Measurements from ENCODE around the gene PMVK. TPM values are rescaled to one million over a fixed set of nuclear protein-coding genes. Genes with fewer than 3 reads are reported as not detected.

Gene PMVK
- total and polyA plus RNA-seq, 10 of the 15 experiments (the other 5 are each of a cell fraction or from before 2014, with no cell fraction given): 6.0 to 121 (median 49.4) TPM

DNA sequence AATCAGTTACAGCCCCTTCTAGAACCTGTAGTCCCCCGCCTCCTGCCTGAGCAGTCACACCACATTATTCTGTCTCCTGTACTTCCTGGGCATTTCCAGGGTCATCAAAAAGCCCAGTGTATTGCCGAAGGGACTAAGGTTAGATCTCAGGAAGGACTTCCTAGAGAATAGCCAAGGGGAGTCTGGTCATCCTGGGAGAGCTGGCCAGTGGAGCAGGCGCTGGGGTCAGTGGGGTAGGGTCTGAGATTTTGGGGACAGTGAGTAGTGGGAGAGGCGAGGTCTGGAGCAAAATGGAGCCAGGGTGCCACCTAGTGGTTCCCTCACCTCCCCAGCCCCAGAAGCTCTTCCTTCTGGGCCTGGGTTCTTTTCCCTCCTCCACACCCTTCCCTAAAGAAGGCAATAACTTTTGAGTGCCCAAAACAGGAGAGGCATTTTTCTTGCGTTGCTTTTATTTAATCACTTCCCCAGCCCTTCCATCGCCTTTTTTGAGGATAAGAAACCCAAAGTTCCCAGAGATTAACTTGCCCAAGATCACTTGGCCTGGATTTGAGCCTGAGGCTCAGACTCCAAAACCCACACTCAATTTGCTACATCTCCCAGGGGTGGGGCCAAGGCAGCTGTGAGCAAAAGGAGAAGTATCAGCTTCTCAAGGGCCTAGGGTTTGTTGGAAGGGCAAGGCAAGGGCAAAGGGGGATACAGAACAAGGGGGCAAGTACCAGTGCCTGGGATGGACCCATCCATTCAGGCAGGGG, 7.3 kb upstream of the PMVK start:
- ChIA-PET POLR2A (interaction anchor here (0.6 to 3.4 kb wide), 12 partner anchors 8 to 1824 kb away, joined by 3 to 19 read pairs (median 4); partner anchors contain the start of genes PMVK, PYGO2, UBE2Q1 and ZBTB7B), CTCF (interaction anchor here (0.5 to 2.2 kb wide), 21 partner anchors 18 to 317 kb away, joined by 3 to 16 read pairs (median 4); partner anchors contain the start of genes LENEP and PYGO2), SMC1A (ENCODE audit: uncharacterized antibody, unreplicated experiment) (interaction anchor here (0.7 to 2.1 kb wide), 14 partner anchors 15 to 464 kb away, joined by 3 to 8 read pairs (median 4); partner anchors contain the start of gene ADAM15), RAD21 (ENCODE audit: unreplicated experiment) (interaction anchor here (0.6 to 2.6 kb wide), 17 partner anchors 8 to 540 kb away, joined by 3 to 13 read pairs (median 4); partner anchors contain the start of genes PMVK, PYGO2 and SHC1)
- ATAC-seq (peak; percentile 37), FAIRE-seq (no peak), DNase-seq (ENCODE audit: low read depth, low spot score) (no peak)
- Histone ChIP-seq H3K4me2 (ENCODE audit: control insufficient read depth, insufficient read depth) (peak overlapping the region; percentile 100), H3K27ac (ENCODE audit: control insufficient read depth, insufficient read depth) (peak overlapping the region; percentile 100), H3K27me3 (replicated peaks in 1 of 2; ENCODE audit: control insufficient read depth in 2 of 2, insufficient read depth in 2 of 2, low read length in 1 of 2) (no peaks in the 10 kb centered on the region), H3K36me3 (ENCODE audit: control insufficient read depth in 2 of 2, insufficient read depth in 2 of 2, low read length in 1 of 2) (peaks cover 3 to 6% of the 10 kb centered on the region in 2 experiments; a peak in 3 of 4 replicates), H3K9ac (ENCODE audit: control insufficient read depth, insufficient read depth, low read length) (peak overlapping the region; percentile 98), H4K20me1 (ENCODE audit: control insufficient read depth, insufficient read depth) (no peaks in the 10 kb centered on the region), H3K4me1 (ENCODE audit: control insufficient read depth, insufficient read depth, low read length) (peaks cover 63% of the 10 kb centered on the region), H3K4me3 (peak overlapping the region; percentile 77), H3K79me2 (ENCODE audit: control insufficient read depth, insufficient read depth, low read length) (peaks cover 37% of the 10 kb centered on the region), H3K9me3 (replicated peaks; ENCODE audit: control insufficient read depth, insufficient read depth, low read length) (no peaks in the 10 kb centered on the region; the same call in 2 of the 3 replicates), H2AFZ (ENCODE audit: control insufficient read depth, low read depth, low read length) (no peak overlapping the region)
- in situ Hi-C loops (cut with MboI): no loop called here
- BruUV-seq (replicated peaks): no TSS peak
- WGBS (ENCODE audit: insufficient coverage, insufficient replicate concordance, low lambda C conversion rate, missing lambda C conversion rate): 1% methylated on average over 6 of the region's 6 CpGs
- intact Hi-C loops (cut with micrococcal nuclease; ENCODE audit: unreplicated experiment): no loop called here
- TF ChIP-seq SRF (IDR thresholded peaks at IDR 0.05; ENCODE audit: low read depth in 2 of 2, low read length in 2 of 2) (no peak), ZNF207 (IDR thresholded peaks at IDR 0.05; ENCODE audit: borderline replicate concordance) (peak; percentile 50; the same call in 1 of the 2 replicates), SMARCA5 (IDR thresholded peaks at IDR 0.05) (peak; percentile 82), JUND (IDR thresholded peaks at IDR 0.05; ENCODE audit: low read depth, low read length) (no peak), IKZF2 (IDR thresholded peaks at IDR 0.05) (peak; percentile 53 to 61), MEF2B (IDR thresholded peaks at IDR 0.05; ENCODE audit: partially characterized antibody, poor library complexity, severe bottlenecking) (no peak), RAD21 (IDR thresholded peaks at IDR 0.05; ENCODE audit: insufficient read depth, low read depth, low read length) (peak; percentile 71), ETV6 (conservative IDR thresholded peaks at IDR 0.05 in 1 of 2, IDR thresholded peaks at IDR 0.05 in 1 of 2; ENCODE audit: borderline replicate concordance in 1 of 2, low read depth in 1 of 2) (peak in 1 of 2 experiments; percentile 15; a peak in 1 of 4 replicates), SMC3 (IDR thresholded peaks at IDR 0.05; ENCODE audit: borderline replicate concordance, low read length) (peak; percentile 64; the same call in 1 of the 2 replicates), MTA2 (IDR thresholded peaks at IDR 0.05; ENCODE audit: low read depth) (peak; percentile 18; the same call in 1 of the 2 replicates), KLF5 (IDR thresholded peaks at IDR 0.05; ENCODE audit: partially characterized antibody) (peak; percentile 66), IKZF1 (conservative IDR thresholded peaks at IDR 0.05) (peak; percentile 65), EED (IDR thresholded peaks at IDR 0.05; ENCODE audit: low read depth) (no peak)
- TF ChIP-seq, protein P1, sequence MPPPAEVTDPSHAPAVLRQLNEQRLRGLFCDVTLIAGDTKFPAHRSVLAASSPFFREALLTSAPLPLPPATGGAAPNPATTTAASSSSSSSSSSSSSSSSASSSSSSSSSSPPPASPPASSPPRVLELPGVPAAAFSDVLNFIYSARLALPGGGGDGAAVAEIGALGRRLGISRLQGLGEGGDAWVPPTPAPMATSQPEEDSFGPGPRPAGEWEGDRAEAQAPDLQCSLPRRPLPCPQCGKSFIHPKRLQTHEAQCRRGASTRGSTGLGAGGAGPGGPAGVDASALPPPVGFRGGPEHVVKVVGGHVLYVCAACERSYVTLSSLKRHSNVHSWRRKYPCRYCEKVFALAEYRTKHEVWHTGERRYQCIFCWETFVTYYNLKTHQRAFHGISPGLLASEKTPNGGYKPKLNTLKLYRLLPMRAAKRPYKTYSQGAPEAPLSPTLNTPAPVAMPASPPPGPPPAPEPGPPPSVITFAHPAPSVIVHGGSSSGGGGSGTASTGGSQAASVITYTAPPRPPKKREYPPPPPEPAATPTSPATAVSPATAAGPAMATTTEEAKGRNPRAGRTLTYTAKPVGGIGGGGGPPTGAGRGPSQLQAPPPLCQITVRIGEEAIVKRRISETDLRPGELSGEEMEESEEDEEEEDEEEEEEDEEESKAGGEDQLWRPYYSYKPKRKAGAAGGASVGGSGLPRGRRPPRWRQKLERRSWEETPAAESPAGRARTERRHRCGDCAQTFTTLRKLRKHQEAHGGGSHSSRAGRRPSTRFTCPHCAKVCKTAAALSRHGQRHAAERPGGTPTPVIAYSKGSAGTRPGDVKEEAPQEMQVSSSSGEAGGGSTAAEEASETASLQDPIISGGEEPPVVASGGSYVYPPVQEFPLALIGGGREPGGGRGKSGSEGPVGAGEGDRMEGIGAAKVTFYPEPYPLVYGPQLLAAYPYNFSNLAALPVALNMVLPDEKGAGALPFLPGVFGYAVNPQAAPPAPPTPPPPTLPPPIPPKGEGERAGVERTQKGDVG (CRISPR knock-in tag; IDR thresholded peaks at IDR 0.05): no peak
- TF ChIP-seq, protein P2, sequence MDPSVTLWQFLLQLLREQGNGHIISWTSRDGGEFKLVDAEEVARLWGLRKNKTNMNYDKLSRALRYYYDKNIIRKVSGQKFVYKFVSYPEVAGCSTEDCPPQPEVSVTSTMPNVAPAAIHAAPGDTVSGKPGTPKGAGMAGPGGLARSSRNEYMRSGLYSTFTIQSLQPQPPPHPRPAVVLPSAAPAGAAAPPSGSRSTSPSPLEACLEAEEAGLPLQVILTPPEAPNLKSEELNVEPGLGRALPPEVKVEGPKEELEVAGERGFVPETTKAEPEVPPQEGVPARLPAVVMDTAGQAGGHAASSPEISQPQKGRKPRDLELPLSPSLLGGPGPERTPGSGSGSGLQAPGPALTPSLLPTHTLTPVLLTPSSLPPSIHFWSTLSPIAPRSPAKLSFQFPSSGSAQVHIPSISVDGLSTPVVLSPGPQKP (IDR thresholded peaks at IDR 0.05; ENCODE audit: low read depth, low read length): no peak
- TF ChIP-seq, protein P3, sequence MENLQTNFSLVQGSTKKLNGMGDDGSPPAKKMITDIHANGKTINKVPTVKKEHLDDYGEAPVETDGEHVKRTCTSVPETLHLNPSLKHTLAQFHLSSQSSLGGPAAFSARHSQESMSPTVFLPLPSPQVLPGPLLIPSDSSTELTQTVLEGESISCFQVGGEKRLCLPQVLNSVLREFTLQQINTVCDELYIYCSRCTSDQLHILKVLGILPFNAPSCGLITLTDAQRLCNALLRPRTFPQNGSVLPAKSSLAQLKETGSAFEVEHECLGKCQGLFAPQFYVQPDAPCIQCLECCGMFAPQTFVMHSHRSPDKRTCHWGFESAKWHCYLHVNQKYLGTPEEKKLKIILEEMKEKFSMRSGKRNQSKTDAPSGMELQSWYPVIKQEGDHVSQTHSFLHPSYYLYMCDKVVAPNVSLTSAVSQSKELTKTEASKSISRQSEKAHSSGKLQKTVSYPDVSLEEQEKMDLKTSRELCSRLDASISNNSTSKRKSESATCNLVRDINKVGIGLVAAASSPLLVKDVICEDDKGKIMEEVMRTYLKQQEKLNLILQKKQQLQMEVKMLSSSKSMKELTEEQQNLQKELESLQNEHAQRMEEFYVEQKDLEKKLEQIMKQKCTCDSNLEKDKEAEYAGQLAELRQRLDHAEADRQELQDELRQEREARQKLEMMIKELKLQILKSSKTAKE (IDR thresholded peaks at IDR 0.05; ENCODE audit: low read depth, poor library complexity, severe bottlenecking): peak; percentile 44
